Mammary epithelial cell (primary cell): ENCODE measurements around the gene ALDH4A1.

ENCODE experiments used
- EZH2 ChIP-seq: IDR thresholded peaks from 2 replicates; pipeline ENCODE4 v1.6.1; 2012; ENCODE audit warnings: low read length, inconsistent platforms, borderline replicate concordance
- TF ChIP-seq, protein P1 (sequence below), 2 donors: IDR thresholded peaks in 1 of 2; conservative IDR thresholded peaks in 1 of 2; 2 replicates each; pipeline ENCODE4 v1.5.1; 2011 to 2012; ENCODE audit warnings: inconsistent platforms in 2 of 2, low read length in 2 of 2, mild to moderate bottlenecking in 2 of 2, control low read depth in 1 of 2, low read depth in 1 of 2; ENCODE audit not compliant: insufficient read depth in 1 of 2; ENCODE audit errors: extremely low read depth in 1 of 2

DNA sequence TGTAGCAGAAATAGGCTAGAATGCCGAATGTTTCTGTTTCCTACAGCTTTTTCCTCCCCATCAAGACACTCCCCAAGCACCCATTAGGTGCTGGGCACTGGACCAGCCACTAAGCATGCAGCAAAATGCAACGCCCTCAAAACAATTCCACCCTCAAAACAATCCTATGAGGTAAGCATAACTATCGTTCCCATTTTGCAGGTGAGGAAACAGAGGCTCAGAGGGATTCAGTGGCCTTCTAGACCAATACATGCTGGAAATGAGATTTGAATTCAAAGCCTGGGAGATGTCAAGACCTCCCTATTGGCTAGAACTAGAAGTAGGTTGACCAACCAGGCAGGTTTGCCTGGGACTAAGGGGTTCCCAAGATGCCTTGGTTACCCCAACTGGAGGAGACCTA lies 10.2 kb upstream of the ALDH4A1 start:
- TF ChIP-seq, protein P1, sequence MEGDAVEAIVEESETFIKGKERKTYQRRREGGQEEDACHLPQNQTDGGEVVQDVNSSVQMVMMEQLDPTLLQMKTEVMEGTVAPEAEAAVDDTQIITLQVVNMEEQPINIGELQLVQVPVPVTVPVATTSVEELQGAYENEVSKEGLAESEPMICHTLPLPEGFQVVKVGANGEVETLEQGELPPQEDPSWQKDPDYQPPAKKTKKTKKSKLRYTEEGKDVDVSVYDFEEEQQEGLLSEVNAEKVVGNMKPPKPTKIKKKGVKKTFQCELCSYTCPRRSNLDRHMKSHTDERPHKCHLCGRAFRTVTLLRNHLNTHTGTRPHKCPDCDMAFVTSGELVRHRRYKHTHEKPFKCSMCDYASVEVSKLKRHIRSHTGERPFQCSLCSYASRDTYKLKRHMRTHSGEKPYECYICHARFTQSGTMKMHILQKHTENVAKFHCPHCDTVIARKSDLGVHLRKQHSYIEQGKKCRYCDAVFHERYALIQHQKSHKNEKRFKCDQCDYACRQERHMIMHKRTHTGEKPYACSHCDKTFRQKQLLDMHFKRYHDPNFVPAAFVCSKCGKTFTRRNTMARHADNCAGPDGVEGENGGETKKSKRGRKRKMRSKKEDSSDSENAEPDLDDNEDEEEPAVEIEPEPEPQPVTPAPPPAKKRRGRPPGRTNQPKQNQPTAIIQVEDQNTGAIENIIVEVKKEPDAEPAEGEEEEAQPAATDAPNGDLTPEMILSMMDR (conservative IDR thresholded peaks at IDR 0.05 in 1 of 2, IDR thresholded peaks at IDR 0.05 in 1 of 2; ENCODE audit: extremely low read depth in 1 of 2, insufficient read depth in 1 of 2, low read depth in 1 of 2, low read length in 2 of 2): no peak
- no peak for TF ChIP-seq EZH2
